Thoracic aorta (tissue), 2 donors: ENCODE measurements around the gene FSTL4. TPM values are rescaled to one million over a fixed set of nuclear protein-coding genes. Genes with fewer than 3 reads are reported as not detected.

Source experiments
- ATAC-seq: fragments of 150-250 bp; one replicate; pipeline ENCODE4 v1.8.0; 2017; ENCODE audit warnings: low read depth; ENCODE audit not compliant: insufficient number of reproducible peaks, low FRiP score
- DNase-seq: peaks from one replicate; pipeline ENCODE4 v3.0.0-alpha.2; 2020; ENCODE audit warnings: low spot score
- H3K27ac ChIP-seq, 2 donors: fragments of 200-600 bp; sonication (generic); 1 replicate in 1 of 2; 2 replicates in 1 of 2; pipeline ENCODE4 v1.5.1; 2016; ENCODE audit warnings: mild to moderate bottlenecking in 2 of 2, moderate library complexity in 2 of 2
- H3K27me3 ChIP-seq: fragments of 200-600 bp; sonication (generic); replicated peaks from 2 replicates; pipeline ENCODE4 v1.6.0; 2016; ENCODE audit warnings: mild to moderate bottlenecking; ENCODE audit not compliant: insufficient read depth
- H3K36me3 ChIP-seq: fragments of 200-600 bp; sonication (generic); one replicate; pipeline ENCODE4 v1.5.1; 2016
- H3K4me1 ChIP-seq, 2 donors: fragments of 200-600 bp; sonication (generic); 1 replicate in 1 of 2; 2 replicates in 1 of 2; pipeline versions ENCODE4 v1.5.1 to v1.6.0; 2016; ENCODE audit warnings: low read depth in 2 of 2, mild to moderate bottlenecking in 1 of 2; ENCODE audit not compliant: control insufficient read depth in 1 of 2
- H3K4me3 ChIP-seq: fragments of 200-600 bp; sonication (generic); 2 replicates; pipeline ENCODE4 v1.5.1; 2016; ENCODE audit warnings: mild to moderate bottlenecking
- H3K9me3 ChIP-seq: fragments of 200-600 bp; sonication (generic); 2 replicates; pipeline ENCODE4 v1.5.1; 2016
- CTCF ChIP-seq: fragments of 200-600 bp; sonication (generic); IDR thresholded peaks from one replicate; pipeline ENCODE4 v1.5.1; 2019; ENCODE audit warnings: antibody characterized with exemption
- total RNA-seq, 2 donors: library from RNA; depleted of rRNA; stranded (reverse); fragments of >200 nt; gene quantifications; one replicate each; pipeline versions ENCODE4 v1.1.0 to v1.2.3, GENCODE V29; 2016

FSTL4 gene
- total RNA-seq, 2 donors from 2014 or later = not detected

- no peak for DNase-seq
- Histone ChIP-seq H3K27ac (no peak overlapping the region), H3K4me1 (no peaks in the 10 kb centered on the region), H3K4me3 (no peak overlapping the region), H3K9me3 (no peaks in the 10 kb centered on the region), H3K27me3 (no peaks in the 10 kb centered on the region), H3K36me3 (no peaks in the 10 kb centered on the region)
- no peak for TF ChIP-seq CTCF
- no peak for ATAC-seq
These were observed 16.9 kb downstream of the FSTL4 start for GRCh38 chr5:133595465-133595864.

DNA sequence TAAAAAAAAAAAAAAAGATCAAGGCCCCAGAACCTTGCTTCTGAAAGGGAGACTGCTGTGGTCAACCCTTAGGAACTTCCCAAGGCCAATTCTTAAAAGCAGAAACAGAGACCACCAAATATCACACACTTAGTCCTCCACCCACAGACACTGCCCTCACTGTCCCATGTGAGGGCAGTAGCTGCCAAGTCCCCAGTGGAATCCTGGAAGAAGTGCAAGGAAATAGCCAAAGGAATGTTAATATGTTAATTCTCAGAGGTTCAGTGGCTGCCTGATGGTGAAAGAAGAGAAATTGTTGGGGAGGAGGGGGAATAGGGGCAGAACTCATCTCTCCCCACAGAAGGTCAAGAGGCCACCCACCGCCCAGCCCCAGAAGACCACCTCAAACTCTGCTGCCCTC, 23.1 kb downstream of the FSTL4 start:
- Histone ChIP-seq H3K9me3 (no peaks in the 10 kb centered on the region), H3K27me3 (no peaks in the 10 kb centered on the region), H3K36me3 (no peaks in the 10 kb centered on the region), H3K4me1 (no peaks in the 10 kb centered on the region), H3K4me3 (no peak overlapping the region), H3K27ac (no peak overlapping the region)
- ATAC-seq = no peak
- no peak for DNase-seq
- no peak for TF ChIP-seq CTCF

DNA sequence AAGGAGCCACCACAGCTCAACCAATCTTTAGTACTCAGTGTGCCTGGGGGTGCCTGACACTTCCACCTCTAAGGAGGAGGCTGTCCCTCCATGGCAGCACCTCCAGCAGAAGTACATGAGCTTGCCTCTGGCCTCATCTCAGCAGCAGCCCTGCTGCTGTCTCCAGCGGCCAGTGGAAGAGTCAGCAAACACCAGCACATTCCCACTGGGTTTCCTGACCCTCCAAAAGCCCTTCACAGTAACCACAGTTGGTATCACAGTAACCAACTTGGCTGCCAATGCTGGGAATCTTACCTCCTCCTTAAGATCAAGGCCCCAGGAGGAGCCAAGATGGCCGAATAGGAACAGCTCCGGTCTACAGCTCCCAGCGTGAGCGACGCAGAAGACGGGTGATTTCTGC, 29.4 kb downstream of the FSTL4 start:
- Histone ChIP-seq H3K36me3 (no peaks in the 10 kb centered on the region), H3K27ac (no peak overlapping the region), H3K27me3 (no peaks in the 10 kb centered on the region), H3K4me3 (no peak overlapping the region), H3K4me1 (no peaks in the 10 kb centered on the region), H3K9me3 (no peaks in the 10 kb centered on the region)
- no peak for ATAC-seq
- no peak for TF ChIP-seq CTCF
- no peak for DNase-seq

DNA sequence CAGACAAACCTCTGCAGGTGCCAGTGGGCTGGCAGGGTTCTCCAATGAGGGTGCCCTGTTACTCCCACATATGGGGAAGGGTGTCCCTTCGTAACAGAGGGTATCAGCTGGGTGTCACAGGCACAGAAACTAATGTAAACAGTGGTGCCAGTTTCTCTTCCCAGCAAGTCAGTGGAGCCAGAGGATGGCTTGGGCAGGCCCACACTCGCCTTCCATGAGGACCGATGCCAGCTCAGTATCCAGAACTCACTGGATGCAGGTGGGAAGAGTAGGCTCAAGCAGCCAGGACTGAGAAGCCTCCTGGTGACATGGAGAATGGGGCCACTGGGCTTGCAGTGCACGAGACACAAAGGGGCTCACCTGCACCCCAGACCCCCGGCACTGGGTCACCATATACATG, 30.4 kb downstream of the FSTL4 start:
- ATAC-seq = no peak
- Histone ChIP-seq H3K36me3 (no peaks in the 10 kb centered on the region), H3K4me1 (no peaks in the 10 kb centered on the region), H3K4me3 (no peak overlapping the region), H3K9me3 (no peaks in the 10 kb centered on the region), H3K27me3 (no peaks in the 10 kb centered on the region), H3K27ac (no peak overlapping the region)
- DNase-seq = no peak
- no peak for TF ChIP-seq CTCF

DNA sequence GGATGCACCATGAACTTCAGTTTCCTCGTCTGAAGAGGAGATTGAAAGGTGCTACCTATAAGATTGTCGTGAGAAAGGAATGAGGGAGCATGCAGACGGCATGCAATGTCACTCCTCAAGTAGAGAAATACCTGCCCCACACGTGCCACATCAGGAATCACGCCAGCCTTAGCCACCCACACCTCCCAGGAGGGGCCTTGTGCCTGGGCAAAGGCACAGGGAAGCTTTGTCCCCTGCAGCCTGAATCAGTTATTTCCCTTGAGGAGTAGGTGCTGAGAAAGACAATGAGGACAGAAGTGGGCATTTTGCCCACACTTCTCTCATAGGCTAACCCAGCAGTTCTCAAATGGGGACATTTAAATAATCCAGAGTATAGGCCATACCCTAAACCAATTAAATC, 31.0 kb downstream of the FSTL4 start:
- TF ChIP-seq CTCF = no peak
- H3K27me3 ChIP-seq = no peaks in the 10 kb centered on the region
- H3K9me3 ChIP-seq = no peaks in the 10 kb centered on the region
- DNase-seq = no peak
- no peaks in the 10 kb centered on the region for H3K4me1 ChIP-seq
- no peak overlapping the region for H3K4me3 ChIP-seq
- H3K36me3 ChIP-seq = no peaks in the 10 kb centered on the region
- ATAC-seq = no peak
- no peak overlapping the region for H3K27ac ChIP-seq
